Transverse colon (tissue), 3 donors: Measurements from ENCODE around the gene INHBC.

ENCODE experiments used
- CTCF ChIP-seq, 5 experiments: fragments of 200-600 bp in 3 of 5; fragments of 450-650 bp in 2 of 5; sonication (generic) in 3 of 5; IDR thresholded peaks; 1 replicate in 2 of 5; 2 replicates in 3 of 5; pipeline ENCODE4 v1.5.1; 2016 to 2017; ENCODE audit warnings: antibody characterized with exemption in 5 of 5, inconsistent platforms in 3 of 5, mild to moderate bottlenecking in 2 of 5, moderate library complexity in 1 of 5
- EP300 ChIP-seq: sonication (generic); formaldehyde crosslinking; IDR thresholded peaks from one replicate; pipeline ENCODE4 v1.6.1; 2017; ENCODE audit warnings: antibody characterized with exemption, low read depth
- POLR2A ChIP-seq: fragments of 450-650 bp; IDR thresholded peaks from one replicate; pipeline ENCODE4 v1.6.1; 2016; ENCODE audit warnings: antibody characterized with exemption, mild to moderate bottlenecking, moderate library complexity

GRCh38 chr12:57473392-57473791, 38.8 kb downstream of the INHBC start:
- TF ChIP-seq CTCF (IDR thresholded peaks at IDR 0.05) (no peak), POLR2A (no peak), EP300 (no peak)
